ENCODE measurements around the gene LMAN1L.

- no peak for TF ChIP-seq POLR2AphosphoS5 (IDR thresholded peaks at IDR 0.05)
- no peak for TF ChIP-seq CTCF (IDR thresholded peaks at IDR 0.05; ENCODE audit: poor library complexity, severe bottlenecking)
- no peak for TF ChIP-seq EZH2 (IDR thresholded peaks at IDR 0.05; ENCODE audit: borderline replicate concordance, insufficient read depth, low read length, poor library complexity, severe bottlenecking)
- TF ChIP-seq REST (IDR thresholded peaks at IDR 0.05; ENCODE audit: borderline replicate concordance): no peak
- TF ChIP-seq EP300 (conservative IDR thresholded peaks at IDR 0.05; ENCODE audit: poor library complexity, severe bottlenecking): no peak
- TF ChIP-seq TAF1 (IDR thresholded peaks at IDR 0.05; ENCODE audit: low read depth): no peak
- TF ChIP-seq SMC3 (conservative IDR thresholded peaks at IDR 0.05; ENCODE audit: poor library complexity): no peak
- TF ChIP-seq RAD21 (conservative IDR thresholded peaks at IDR 0.05): no peak
These were observed 19.3 kb downstream of the LMAN1L start for GRCh38 chr15:74831813-74832495.

Measured in neural cell (in vitro differentiated cells).